HG02885 (cell line): ENCODE results near the gene NLRP13.

Experiments
- ATAC-seq: cut with Tn5 transposase; IDR thresholded peaks from one replicate; pipeline ENCODE4 v1.9.1; 2021; ENCODE audit warnings: mild to moderate bottlenecking; ENCODE audit not compliant: unreplicated experiment, poor library complexity

The NLRP13 gene

DNA sequence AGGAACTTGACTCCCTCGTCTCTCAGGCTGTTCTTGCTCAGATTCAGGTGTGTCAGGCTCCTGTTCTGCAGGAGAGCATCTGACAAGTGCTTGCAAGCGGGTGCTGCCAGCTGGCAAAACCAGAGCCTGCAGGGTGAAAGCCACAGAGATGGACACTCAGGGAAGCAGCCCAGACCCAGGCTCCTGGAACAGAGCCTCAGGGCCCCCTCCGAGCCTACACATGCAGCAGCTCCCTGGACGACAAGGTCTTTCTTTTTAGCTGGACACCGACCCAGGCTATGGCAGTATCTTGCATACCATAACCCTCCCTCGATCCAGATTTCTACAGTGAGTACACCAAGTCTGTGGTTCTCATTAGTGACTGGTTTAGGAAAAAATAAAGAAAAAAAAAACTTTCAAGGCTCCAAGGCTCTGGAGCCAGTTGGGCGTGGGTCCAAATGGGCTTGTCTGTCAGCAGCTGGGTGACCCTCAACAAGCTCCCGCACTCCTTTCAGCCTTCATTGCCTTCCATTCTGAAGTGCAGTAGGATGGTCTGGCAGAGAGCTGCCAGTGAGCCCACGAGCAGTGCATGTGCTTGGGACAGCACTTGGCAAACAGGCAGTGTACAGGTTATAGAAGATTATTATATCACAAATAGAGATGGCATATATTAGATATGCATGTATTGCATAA, 29.9 kb downstream of the NLRP13 start:
- ATAC-seq = no peak

DNA sequence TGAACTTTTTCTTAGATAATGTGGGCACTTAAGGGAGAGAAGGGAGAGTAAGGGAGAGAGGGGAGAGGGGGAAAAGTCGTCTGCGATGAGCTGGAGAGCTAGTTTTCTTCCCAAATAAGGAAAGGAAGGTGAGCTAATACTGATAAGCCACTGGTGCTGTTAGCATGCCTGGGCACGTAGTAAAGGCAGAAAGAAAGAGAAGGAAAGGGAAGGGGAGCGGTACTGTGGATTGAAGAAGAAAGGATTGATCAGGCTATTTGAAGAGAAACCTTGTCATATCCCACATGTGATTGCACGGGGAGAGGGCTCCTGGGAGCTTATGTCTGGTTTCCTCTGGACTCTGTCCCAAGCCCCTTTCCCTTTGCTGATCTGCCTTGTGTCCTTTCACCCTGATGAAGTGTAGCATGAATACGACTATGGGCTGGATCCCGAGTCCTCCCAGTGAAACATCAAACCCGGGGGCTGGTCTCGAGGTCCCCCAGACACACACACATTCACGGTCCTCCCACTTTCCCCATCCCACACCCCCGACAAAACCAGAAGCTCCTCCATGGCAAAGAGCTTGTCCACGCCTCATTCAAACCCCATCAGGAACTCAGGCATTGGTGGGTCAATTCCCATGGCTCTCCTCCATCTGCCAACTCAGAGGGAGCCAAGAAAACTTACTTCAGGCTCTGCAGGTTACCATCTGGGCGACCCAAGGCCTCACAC, 30.6 kb downstream of the NLRP13 start:
- ATAC-seq = no peak

DNA sequence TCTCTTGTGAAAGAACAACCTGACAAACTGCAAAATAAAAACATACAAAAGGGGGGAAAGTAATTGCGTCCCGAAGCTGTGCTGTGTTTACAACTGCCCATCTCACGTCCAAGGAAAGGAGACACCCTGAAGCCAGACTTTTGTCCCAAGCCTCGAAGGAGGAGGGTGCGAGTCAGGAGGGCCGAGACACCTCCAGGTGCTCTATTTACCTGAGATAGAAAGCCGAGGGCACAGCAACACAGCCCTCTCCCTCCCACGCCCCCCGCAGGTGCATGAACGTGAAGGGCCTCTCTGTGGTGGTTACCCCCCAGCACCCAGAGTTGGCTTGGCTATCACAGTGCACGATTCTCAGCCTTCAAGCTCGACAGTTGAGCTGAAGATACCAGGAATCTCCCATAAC, 33.2 kb downstream of the NLRP13 start:
- ATAC-seq = no peak

DNA sequence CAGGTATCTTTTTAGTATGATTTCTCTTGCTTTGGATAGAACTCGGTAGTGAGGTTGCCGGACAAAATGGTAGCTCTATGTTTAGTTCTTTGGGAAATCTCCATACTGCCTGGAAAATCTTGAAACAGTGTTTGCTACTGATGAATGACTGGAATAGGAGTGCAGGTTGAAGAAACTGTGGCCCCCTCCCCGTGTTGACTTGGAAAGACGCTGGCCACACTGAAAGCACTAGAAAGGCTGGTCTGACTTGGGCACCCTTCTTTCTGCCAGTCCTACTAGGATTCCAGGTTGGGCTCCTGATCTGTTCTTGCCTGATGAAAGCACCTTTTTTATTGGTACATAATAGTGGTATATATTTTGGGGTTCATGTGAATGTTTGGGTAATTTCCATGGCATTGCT, 49.5 kb downstream of the NLRP13 start:
- ATAC-seq = no peak

DNA sequence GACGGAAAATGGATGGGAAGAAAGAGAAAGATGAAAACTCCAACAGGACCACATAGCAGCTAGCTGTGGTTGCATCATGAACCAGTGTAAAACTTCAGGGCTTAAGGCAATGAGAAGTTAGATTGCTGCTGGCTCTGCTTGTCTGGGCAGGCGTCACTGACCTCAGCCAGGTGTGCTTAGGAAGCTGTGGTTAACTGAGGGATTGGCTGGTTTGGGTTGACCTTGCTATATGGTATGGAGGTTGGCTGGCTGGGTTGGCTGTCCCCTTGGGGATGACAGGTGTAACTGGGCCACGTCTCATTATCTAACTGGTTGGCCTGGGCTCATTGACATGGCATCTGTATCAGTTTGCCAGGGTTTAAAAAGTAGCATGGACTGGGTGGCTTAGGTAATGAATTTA, 54.9 kb downstream of the NLRP13 start:
- ATAC-seq = no peak

DNA sequence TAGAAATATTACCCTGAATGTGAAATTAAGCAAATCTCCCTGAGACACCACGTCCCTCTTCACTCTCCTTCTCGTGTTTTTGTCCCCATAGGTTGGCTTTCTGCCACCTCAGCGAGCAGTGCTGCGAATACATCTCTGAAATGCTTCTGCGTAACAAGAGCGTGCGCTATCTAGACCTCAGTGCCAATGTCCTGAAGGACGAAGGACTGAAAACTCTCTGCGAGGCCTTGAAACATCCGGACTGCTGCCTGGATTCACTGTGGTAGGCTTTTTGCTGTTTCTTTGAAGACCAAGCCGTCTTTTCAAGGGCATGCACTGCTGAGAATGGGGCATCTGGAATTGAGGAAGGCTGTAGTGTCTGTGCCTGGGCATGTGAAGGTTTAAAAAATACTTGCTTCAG, 61.4 kb downstream of the NLRP13 start:
- ATAC-seq = no peak

DNA sequence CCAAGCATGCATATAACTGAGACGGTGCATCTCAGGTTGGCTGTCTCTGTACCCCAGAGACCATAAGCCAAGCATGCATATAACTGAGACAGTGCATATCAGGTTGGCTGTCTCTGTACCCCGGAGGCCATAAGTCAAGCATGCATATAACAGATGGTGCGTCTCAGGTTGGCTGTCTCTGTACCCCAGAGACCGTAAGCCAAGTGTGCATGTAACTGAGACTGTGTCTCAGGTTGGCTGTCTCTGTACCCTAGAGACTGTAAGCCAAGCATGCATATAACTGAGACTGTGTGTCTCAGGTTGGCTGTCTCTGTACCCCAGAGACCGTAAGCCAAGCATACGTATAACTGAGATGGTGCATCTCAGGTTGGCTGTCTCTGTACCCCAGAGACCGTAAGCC, 65.0 kb downstream of the NLRP13 start:
- ATAC-seq = no peak

DNA sequence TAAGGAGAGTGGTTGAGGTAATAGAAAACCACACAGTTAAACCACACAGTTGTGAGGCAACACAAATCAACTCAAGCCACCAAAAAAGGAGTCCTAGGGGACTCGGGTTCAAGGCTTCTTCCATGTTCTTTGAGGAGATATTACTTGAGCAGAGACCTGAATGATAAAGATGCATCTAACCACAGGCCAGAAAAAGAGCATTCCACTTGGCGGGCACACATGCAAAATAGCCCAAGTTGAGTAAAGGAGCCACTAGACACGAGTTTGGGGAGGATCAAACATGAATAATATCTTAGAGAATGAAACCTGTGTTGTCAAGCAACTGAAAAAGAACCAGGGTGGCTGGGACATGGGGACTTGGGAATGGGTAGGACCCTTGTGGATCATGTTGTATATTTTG, 65.6 kb downstream of the NLRP13 start:
- no peak for ATAC-seq

DNA sequence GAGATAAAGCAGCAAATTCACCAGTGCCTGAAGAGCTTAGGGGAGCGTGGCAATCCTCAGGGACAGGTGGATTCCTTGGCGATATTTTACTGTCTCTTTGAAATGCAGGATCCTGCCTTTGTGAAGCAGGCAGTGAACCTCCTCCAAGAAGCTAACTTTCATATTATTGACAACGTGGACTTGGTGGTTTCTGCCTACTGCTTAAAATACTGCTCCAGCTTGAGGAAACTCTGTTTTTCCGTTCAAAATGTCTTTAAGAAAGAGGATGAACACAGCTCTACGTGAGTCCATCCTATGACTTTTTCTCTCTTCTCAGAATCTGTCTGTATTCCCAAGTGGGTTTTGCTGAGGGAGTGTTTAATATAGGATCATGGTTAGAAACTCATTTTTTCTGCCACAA, 73.2 kb downstream of the NLRP13 start:
- ATAC-seq = no peak

DNA sequence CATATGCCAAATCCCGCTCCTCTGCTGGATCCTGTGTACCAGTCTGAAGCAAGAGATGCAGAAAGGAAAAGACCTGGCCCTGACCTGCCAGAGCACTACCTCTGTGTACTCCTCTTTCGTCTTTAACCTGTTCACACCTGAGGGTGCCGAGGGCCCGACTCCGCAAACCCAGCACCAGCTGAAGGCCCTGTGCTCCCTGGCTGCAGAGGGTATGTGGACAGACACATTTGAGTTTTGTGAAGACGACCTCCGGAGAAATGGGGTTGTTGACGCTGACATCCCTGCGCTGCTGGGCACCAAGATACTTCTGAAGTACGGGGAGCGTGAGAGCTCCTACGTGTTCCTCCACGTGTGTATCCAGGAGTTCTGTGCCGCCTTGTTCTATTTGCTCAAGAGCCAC, 73.7 kb downstream of the NLRP13 start:
- ATAC-seq = no peak

DNA sequence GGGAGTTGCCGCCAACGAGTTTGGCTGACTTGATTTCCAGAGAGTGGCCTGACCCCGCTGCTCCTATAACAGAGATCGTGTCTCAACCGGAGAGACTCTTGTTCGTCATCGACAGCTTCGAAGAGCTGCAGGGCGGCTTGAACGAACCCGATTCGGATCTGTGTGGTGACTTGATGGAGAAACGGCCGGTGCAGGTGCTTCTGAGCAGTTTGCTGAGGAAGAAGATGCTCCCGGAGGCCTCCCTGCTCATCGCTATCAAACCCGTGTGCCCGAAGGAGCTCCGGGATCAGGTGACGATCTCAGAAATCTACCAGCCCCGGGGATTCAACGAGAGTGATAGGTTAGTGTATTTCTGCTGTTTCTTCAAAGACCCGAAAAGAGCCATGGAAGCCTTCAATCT, 74.2 kb downstream of the NLRP13 start:
- no peak for ATAC-seq

DNA sequence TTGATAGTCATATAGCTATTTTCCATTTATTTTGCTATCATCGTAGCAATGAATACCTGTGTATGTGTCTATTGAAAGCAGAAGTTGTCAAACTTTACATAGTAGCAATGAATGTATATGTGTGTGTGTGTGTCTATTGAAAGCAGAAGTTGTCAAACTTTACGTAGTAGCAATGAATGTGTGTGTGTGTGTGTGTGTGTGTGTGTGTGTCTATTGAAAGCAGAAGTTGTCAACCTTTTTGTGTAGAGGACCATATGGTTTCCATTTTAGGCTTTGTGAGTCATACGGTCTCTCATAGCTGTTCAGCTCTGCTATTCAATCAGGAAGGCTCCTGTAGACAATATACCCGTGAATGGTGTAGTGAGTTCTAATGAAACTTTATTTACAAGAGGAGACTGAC, 75.0 kb downstream of the NLRP13 start:
- peak; percentile 45 for ATAC-seq

DNA sequence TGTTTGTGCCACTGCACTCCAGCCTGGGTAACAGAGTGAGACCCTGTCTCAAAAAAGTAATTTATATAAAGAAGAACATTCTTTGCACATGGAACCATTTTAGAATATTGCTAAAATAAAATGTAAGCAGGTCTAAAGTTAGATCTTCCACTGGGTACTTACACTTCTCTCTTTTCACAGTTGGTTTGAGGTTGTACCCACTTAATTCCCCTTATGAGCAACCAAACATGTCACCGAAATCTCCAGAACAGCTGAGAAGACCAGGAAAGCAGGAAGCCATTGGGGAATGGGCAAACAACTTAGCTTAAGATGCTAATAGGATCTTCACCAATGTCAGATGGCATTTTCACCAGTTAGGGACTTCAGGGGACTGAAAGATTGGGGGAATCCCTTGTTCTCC, 77.0 kb downstream of the NLRP13 start:
- ATAC-seq = no peak
